ENCODE data around the gene PITPNM3. TPM values are rescaled to one million over a fixed set of nuclear protein-coding genes. Genes with fewer than 3 reads are reported as not detected.

Gene PITPNM3
- total and polyA plus RNA-seq, 2 of the 8 experiments (the other 6 are each of a cell fraction or from before 2014, with no cell fraction given) = 1.7 to 3.1 TPM

- Histone ChIP-seq H3K27me3 (replicated peaks in 1 of 4; ENCODE audit: control insufficient read depth in 3 of 4, extremely low read depth in 1 of 4, insufficient read depth in 3 of 4, low read length in 3 of 4) (no peaks in the 10 kb centered on the region), H4K8ac (ENCODE audit: extremely low read depth, insufficient read depth, low read length) (no peak overlapping the region), H3K14ac (ENCODE audit: insufficient read length) (no peak overlapping the region), H3K79me1 (ENCODE audit: low read depth, low read length) (no peaks in the 10 kb centered on the region), H3K9me3 (ENCODE audit: insufficient read depth in 2 of 2, low read depth in 1 of 2, low read length in 1 of 2) (no peaks in the 10 kb centered on the region), H3K9ac (replicated peaks in 1 of 4; ENCODE audit: extremely low read depth in 1 of 4, low read depth in 3 of 4, low read length in 3 of 4) (no peak overlapping the region), H3K23ac (ENCODE audit: insufficient read length) (no peak overlapping the region), H2BK5ac (ENCODE audit: low read depth, low read length) (no peak overlapping the region), H3K79me2 (ENCODE audit: control insufficient read depth in 1 of 2, insufficient read depth in 2 of 2, low read length in 2 of 2) (no peaks in the 10 kb centered on the region), H3K4me2 (ENCODE audit: insufficient read depth in 1 of 2, low read depth in 2 of 2, low read length in 2 of 2) (no peak overlapping the region), H3K4me1 (replicated peaks in 1 of 4; ENCODE audit: control insufficient read depth in 3 of 4, insufficient read depth in 4 of 4, low read length in 3 of 4) (peaks cover 2 to 13% (median 7%) of the 10 kb centered on the region in 4 experiments; a peak in 4 of 7 replicates), H3K4me3 (ENCODE audit: extremely low read depth in 1 of 4, insufficient read depth in 2 of 4, low read depth in 3 of 4, low read length in 4 of 4) (no peak overlapping the region), H4K5ac (ENCODE audit: insufficient read length, low read depth, low read length) (no peak overlapping the region), H3K27ac (ENCODE audit: low read depth, low read length) (no peak overlapping the region), H3K56ac (replicated peaks; ENCODE audit: insufficient read length, low read depth, low read length) (no peak overlapping the region), H3K4ac (replicated peaks; ENCODE audit: insufficient read length, low read depth, low read length) (no peak overlapping the region), H2BK20ac (ENCODE audit: low read length) (0 out of 2 replicates have a peak overlapping the region, but pooled peaks have one; percentile 48), H3K36me3 (ENCODE audit: control insufficient read depth in 2 of 4, insufficient read depth in 4 of 4, low read length in 3 of 4) (no peaks in the 10 kb centered on the region), H2BK120ac (replicated peaks; ENCODE audit: low read depth, low read length) (no peak overlapping the region), H4K20me1 (replicated peaks in 1 of 2; ENCODE audit: control insufficient read depth in 1 of 2, insufficient read depth in 2 of 2, low read length in 2 of 2) (no peaks in the 10 kb centered on the region), H2BK12ac (ENCODE audit: low read depth, low read length) (no peak overlapping the region), H4K91ac (replicated peaks; ENCODE audit: insufficient read length, low read length) (no peak overlapping the region), H2AK5ac (ENCODE audit: low read depth, low read length) (no peak overlapping the region), H3K23me2 (ENCODE audit: low read depth, low read length) (no peaks in the 10 kb centered on the region; the same call in 1 of the 2 replicates), H3K18ac (ENCODE audit: extremely low read depth, low read length) (no peak overlapping the region), H2AFZ (ENCODE audit: low read length) (no peak overlapping the region), H2BK15ac (ENCODE audit: low read length) (no peak overlapping the region)
- ChIA-PET CTCF (ENCODE audit: partially characterized antibody) (interaction anchor here (0.8 to 1.8 kb wide), 6 partner anchors 8 to 40 kb away, joined by 3 to 5 read pairs (median 4); no protein-coding TSS in a partner anchor), POLR2A (ENCODE audit: partially characterized antibody) (interaction anchor here (1.4 to 1.6 kb wide), 2 partner anchors 25 to 54 kb away, joined by 3 read pairs; no protein-coding TSS in a partner anchor)
- no peak for FAIRE-seq
- DNase-seq (ENCODE audit: low read depth in 1 of 2, low spot score in 2 of 2) = no peak
- 95 to 100% methylated on average over 2 to 4 of the region's 4 CpGs for WGBS, 2 experiments (ENCODE audit: extremely low coverage in 1 of 2, insufficient coverage in 1 of 2, insufficient read length in 1 of 2, insufficient replicate concordance in 2 of 2, low coverage in 1 of 2, low lambda C conversion rate in 2 of 2, missing lambda C conversion rate in 1 of 2)
- TF ChIP-seq TAF1 (IDR thresholded peaks at IDR 0.05; ENCODE audit: low read depth, low read length) = no peak
- TF ChIP-seq JUND (IDR thresholded peaks at IDR 0.05; ENCODE audit: low read length) = no peak
- no peak for TF ChIP-seq SIX5 (IDR thresholded peaks at IDR 0.05; ENCODE audit: low read depth, low read length)
- no peak for TF ChIP-seq SAP30 (IDR thresholded peaks at IDR 0.05; ENCODE audit: insufficient read depth, insufficient replicate concordance, low read length)
- no peak for TF ChIP-seq YY1 (IDR thresholded peaks at IDR 0.05; ENCODE audit: low read depth, low read length)
- no peak for TF ChIP-seq POLR2A (IDR thresholded peaks at IDR 0.05; ENCODE audit: control extremely low read depth in 1 of 2, low read depth in 2 of 2, low read length in 2 of 2)
- no peak for TF ChIP-seq SIN3A (conservative IDR thresholded peaks at IDR 0.05 in 1 of 2, IDR thresholded peaks at IDR 0.05 in 1 of 2; ENCODE audit: low read depth in 1 of 2, low read length in 2 of 2)
- no peak for TF ChIP-seq RXRA (IDR thresholded peaks at IDR 0.05; ENCODE audit: insufficient read depth, low read depth, low read length)
- TF ChIP-seq POLR2AphosphoS5 (IDR thresholded peaks at IDR 0.05; ENCODE audit: low read depth, low read length) = no peak
- no peak for TF ChIP-seq SP4 (IDR thresholded peaks at IDR 0.05; ENCODE audit: low read length)
- no peak for TF ChIP-seq BRCA1 (IDR thresholded peaks at IDR 0.05; ENCODE audit: low read depth, low read length)
- no peak for TF ChIP-seq EZH2 (IDR thresholded peaks at IDR 0.05; ENCODE audit: low read depth, low read length, severe bottlenecking)
- TF ChIP-seq KDM1A (IDR thresholded peaks at IDR 0.05; ENCODE audit: borderline replicate concordance, low read length) = no peak
- no peak for TF ChIP-seq ASH2L (IDR thresholded peaks at IDR 0.05; ENCODE audit: low read length)
- no peak for TF ChIP-seq RFX5 (IDR thresholded peaks at IDR 0.05; ENCODE audit: borderline replicate concordance, low read depth, low read length)
- TF ChIP-seq GTF2F1 (IDR thresholded peaks at IDR 0.05; ENCODE audit: borderline replicate concordance, low read depth, low read length) = no peak
These were observed 46.4 kb downstream of the PITPNM3 start for GRCh38 chr17:6509921-6510320.
